Measurements from ENCODE around the gene EZR.

Gene EZR

DNA sequence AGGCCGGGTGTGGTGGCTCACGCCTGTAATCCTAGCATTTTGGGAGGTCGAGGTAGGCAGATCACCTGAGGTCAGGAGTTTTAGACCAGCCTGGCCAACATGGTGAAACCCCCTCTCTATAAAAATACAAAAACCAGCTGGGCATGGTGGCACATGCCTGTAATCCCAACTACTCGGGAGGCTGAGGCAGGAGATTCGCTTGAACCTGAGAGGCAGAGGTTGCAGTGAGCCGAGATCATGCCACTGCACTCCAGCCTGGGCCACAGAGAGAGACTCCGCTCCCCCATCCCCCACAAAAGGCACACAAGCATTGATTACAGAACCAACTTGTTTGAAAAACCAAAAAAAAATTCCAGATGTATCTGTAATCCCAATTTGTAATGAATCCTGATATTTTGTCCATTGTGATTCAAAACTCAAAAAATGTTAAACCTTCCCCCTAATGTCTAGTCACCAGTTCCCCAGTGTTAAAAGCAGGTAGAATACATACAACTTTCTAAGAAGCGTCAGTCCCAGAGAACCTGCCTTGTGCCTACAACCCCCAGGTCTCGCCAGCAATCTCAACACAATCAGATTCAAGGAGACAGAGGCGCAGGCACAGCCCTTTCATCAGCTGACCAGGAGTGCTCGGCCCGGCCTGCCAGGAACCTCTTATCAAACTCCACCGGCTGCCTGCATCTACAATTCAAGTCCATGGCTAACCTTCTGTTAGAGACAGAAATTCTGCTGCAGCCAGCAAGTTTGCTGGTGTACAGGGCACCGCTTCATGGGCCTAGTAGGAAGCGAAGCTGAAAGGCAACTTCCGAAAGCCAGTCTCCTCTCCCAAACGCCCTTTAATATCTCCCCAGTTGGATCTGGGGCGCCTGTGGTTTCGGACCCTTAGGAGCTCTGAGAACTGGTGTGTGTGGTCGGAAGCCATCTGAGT lies 2.1 kb downstream of the EZR start:
- TF ChIP-seq, protein P1, sequence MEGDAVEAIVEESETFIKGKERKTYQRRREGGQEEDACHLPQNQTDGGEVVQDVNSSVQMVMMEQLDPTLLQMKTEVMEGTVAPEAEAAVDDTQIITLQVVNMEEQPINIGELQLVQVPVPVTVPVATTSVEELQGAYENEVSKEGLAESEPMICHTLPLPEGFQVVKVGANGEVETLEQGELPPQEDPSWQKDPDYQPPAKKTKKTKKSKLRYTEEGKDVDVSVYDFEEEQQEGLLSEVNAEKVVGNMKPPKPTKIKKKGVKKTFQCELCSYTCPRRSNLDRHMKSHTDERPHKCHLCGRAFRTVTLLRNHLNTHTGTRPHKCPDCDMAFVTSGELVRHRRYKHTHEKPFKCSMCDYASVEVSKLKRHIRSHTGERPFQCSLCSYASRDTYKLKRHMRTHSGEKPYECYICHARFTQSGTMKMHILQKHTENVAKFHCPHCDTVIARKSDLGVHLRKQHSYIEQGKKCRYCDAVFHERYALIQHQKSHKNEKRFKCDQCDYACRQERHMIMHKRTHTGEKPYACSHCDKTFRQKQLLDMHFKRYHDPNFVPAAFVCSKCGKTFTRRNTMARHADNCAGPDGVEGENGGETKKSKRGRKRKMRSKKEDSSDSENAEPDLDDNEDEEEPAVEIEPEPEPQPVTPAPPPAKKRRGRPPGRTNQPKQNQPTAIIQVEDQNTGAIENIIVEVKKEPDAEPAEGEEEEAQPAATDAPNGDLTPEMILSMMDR (IDR thresholded peaks at IDR 0.05; ENCODE audit: insufficient read depth, low read depth, low read length, missing control alignments) = no peak
- H3K4me3 ChIP-seq (ENCODE audit: low read depth, low read length) = peak overlapping the region; percentile 60
- peak; percentile 43 for DNase-seq (ENCODE audit: low read depth)

DNA sequence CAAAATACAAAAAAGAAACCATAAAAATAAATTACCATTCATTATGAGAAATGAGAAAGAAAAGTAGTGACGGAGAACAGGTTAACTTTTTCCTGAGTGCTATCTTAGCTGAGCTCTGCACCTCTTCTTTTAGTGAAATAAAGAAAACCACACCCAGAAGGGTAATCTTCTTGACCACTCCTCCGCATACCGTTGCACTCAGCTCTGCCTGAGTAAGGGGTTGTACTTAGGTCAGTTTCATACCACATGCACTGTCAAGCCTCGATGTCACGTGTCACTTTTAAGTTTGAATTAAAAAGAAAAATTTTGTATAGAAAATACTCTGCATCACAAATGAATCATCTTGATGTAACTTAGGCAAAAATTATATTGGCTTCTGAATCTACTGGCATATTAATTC lies 2.8 kb downstream of the EZR start:
- peak overlapping the region; percentile 60 for H3K4me3 ChIP-seq (ENCODE audit: low read depth, low read length)
- TF ChIP-seq, protein P1 (IDR thresholded peaks at IDR 0.05; ENCODE audit: insufficient read depth, low read depth, low read length, missing control alignments) = no peak
- peak; percentile 75 for DNase-seq (ENCODE audit: low read depth)

DNA sequence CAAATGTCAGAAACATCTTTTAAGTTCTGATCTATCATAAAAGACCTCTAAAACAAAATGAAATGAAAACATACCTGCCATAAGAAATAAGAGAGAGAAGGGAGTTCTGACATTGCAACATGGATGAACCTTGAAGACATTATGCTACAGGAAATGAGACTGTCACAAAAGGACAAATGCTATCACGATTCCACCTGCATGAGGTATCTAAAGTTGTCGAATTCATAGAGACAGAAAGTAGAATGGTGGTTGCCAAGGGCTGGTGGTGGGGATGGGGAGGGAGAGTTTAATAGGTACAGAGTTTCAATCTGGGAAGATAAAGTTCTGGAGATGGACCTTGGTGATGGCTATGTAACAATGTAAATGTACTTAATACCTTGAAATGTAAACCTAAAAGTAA lies 3.3 kb downstream of the EZR start:
- DNase-seq (ENCODE audit: low read depth) = peak; percentile 54
- H3K4me3 ChIP-seq (ENCODE audit: low read depth, low read length) = peak overlapping the region; percentile 60
- TF ChIP-seq, protein P1 (IDR thresholded peaks at IDR 0.05; ENCODE audit: insufficient read depth, low read depth, low read length, missing control alignments) = no peak

DNA sequence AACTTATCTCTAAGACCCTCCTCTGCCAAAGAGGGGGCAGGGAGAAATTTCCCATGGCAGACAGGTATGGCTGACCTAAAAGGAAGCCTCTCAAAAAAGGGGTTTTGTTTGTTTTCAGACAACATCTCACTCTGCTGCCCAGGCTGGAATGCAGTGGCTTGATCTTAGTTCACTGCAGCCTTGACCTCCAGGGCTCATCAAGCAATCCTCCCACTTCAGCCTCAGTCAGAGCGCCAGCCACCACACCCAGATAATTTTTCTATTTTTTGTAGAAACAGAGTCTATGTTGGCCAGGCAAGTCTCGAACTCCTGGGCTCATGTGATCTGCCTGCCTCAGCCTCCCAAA lies 3.8 kb downstream of the EZR start:
- no peak for DNase-seq (ENCODE audit: low read depth)

DNA sequence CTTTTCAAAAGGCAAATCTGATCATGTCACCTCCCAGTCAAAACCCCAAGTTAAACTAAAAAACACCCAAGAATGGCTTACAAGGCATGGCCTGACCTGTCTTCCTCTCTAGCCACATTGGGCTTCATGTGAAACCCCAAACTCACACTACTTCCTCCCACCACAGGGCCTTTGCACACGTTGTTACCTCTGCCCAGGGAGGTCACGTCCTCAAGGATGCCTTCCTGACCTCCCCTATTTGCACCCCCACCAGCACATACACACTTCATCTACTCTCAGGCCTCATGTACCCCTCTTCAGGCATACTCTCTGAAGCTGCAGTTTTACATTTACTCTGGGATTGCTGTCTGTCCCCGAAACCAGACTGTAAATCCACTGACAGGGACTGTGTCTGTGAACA lies 6.1 kb downstream of the EZR start:
- TF ChIP-seq, protein P1 (IDR thresholded peaks at IDR 0.05; ENCODE audit: insufficient read depth, low read depth, low read length, missing control alignments) = no peak
- peak overlapping the region; percentile 60 for H3K4me3 ChIP-seq (ENCODE audit: low read depth, low read length)

More for the DNA sequence above, 3.8 kb downstream of the EZR start:
- peak overlapping the region; percentile 60 for H3K4me3 ChIP-seq (ENCODE audit: low read depth, low read length)
- TF ChIP-seq, protein P1 (IDR thresholded peaks at IDR 0.05; ENCODE audit: insufficient read depth, low read depth, low read length, missing control alignments) = no peak

DNA sequence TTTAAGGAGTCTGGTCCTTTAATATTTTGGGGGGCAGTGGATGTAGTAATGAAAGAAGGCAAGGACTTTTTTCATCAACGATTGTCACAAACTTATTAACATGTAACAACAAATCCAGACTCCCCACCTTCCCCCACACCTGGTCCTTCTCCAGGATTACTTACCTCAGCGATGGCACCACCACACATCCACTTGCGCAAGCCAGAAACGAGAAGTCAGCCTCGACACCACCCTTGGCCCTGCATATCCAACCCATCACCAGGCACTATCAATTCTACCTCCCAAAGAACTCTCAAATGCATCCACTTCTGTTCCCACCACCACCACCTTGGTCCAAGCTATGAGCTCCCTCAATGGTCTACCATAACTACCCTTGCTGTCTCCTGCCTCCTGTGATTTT lies 6.6 kb downstream of the EZR start:
- TF ChIP-seq, protein P1 (IDR thresholded peaks at IDR 0.05; ENCODE audit: insufficient read depth, low read depth, low read length, missing control alignments) = no peak
- peak overlapping the region; percentile 60 for H3K4me3 ChIP-seq (ENCODE audit: low read depth, low read length)
- no peak for DNase-seq (ENCODE audit: low read depth)

More for the DNA sequence above, 6.1 kb downstream of the EZR start:
- peak; percentile 79 for DNase-seq (ENCODE audit: low read depth)
